ENCODE measurements around the gene NDUFB5.
"Not testable (repeated sequence)": the region's sequence is repeated elsewhere in the genome, so short reads cannot be mapped to it uniquely, and the experiment has no call there.

Gene NDUFB5

DNA sequence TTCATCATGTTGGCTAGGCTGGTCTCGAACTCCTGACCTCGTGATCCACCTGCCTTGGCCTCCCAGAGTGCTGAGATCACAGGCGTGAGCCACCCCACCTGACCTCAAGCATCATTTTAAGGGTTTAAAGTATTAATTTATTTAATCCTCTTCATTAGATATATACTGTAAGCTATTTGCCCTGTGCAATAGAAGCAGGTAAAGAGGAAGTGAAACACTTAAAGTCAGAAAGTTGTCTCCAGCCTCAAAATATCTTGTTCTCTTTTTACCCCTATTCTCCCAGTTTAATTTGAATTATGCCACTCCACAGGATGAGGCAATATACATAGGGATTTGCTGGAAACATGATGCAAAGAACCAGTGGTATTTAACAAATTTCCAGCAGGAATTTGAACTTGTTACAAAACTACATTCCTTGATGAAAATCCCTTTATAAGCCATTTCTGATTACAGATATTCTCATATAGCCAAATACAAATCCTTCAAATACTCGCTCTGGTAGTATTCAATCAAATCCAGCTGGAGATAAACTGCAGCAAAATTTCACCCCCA is 2.0 kb downstream of the NDUFB5 start:
- H3K9me3 ChIP-seq (ENCODE audit: low read length) = no peaks in the 10 kb centered on the region
- peaks cover 29% of the 10 kb centered on the region for H3K36me3 ChIP-seq (ENCODE audit: insufficient read depth, low read length)
- no peak overlapping the region for H2AFZ ChIP-seq (ENCODE audit: low read depth, low read length)
- H3K27me3 ChIP-seq (ENCODE audit: insufficient read depth, low read length) = no peaks in the 10 kb centered on the region
- peaks cover 9% of the 10 kb centered on the region for H3K4me1 ChIP-seq (ENCODE audit: insufficient read depth, low read length)
- H3K4me3 ChIP-seq (ENCODE audit: low read length) = no peak overlapping the region

DNA sequence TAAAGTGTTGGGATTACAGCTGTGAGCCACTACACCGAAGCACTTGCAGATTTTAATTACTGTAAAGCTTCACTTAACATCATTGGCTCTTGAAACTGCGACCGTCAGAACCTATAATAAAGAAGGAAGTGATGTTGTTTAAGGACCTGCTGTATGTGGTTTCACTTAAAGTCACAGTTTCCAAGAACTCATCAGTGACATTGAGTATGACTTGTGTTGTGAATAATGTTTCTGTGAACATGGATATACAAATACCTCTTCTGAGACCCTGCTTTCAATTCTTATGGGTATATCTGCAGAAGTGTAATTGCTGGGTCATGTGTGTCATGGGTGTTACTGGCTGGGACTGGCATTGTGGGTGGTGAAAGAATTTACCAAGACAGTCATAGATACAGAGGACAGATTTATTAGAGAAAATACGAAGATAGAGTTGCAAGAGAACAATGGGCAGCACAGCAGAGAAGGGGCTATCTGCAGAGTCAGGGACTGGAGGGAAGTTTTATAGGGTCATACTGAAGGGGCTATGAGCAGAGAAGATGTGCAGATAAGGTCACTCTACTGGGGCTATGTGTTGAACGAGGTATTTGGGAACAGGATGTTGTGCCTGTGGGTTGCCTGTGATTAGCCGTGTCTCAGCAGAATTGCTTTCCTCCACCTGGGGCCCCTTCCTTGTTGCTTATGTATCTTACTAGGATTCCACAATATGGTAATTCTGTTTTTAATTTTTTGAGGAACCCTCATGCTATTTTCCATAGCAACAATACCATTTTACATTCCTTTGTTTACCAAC is 4.5 kb downstream of the NDUFB5 start:
- no peak overlapping the region for H2AFZ ChIP-seq (ENCODE audit: low read depth, low read length)
- H3K4me3 ChIP-seq (ENCODE audit: low read length) = no peak overlapping the region
- peaks cover 3% of the 10 kb centered on the region for H3K4me1 ChIP-seq (ENCODE audit: insufficient read depth, low read length)
- H3K27me3 ChIP-seq (ENCODE audit: insufficient read depth, low read length) = no peaks in the 10 kb centered on the region
- peaks cover 25% of the 10 kb centered on the region for H3K36me3 ChIP-seq (ENCODE audit: insufficient read depth, low read length)
- H3K9me3 ChIP-seq (ENCODE audit: low read length) = no peaks in the 10 kb centered on the region

DNA sequence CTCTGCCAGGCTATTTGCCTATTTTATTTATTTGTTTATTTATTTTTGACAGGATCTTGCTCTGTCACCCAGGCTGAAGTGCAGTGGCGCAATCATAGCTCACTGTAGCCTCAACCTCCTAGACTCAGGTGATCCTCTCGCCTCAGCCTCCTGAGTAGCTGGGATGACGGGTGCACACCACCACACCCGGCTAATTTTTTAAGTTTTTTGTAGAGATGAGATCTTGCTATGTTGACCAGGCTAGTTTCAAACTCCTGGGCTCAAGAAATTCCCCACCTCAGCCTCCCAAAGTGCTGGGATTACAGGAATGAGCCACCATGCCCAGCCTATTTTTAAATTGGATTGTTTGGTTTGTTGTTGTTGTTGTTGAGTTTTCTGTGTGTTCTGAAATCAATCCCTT is 5.5 kb downstream of the NDUFB5 start:
- H3K4me3 ChIP-seq (ENCODE audit: low read length) = no peak overlapping the region
- no peaks in the 10 kb centered on the region for H3K9me3 ChIP-seq (ENCODE audit: low read length)
- H3K36me3 ChIP-seq (ENCODE audit: insufficient read depth, low read length) = peaks cover 25% of the 10 kb centered on the region
- H3K27me3 ChIP-seq (ENCODE audit: insufficient read depth, low read length) = no peaks in the 10 kb centered on the region
- H2AFZ ChIP-seq (ENCODE audit: low read depth, low read length) = no peak overlapping the region
- peaks cover 3% of the 10 kb centered on the region for H3K4me1 ChIP-seq (ENCODE audit: insufficient read depth, low read length)

DNA sequence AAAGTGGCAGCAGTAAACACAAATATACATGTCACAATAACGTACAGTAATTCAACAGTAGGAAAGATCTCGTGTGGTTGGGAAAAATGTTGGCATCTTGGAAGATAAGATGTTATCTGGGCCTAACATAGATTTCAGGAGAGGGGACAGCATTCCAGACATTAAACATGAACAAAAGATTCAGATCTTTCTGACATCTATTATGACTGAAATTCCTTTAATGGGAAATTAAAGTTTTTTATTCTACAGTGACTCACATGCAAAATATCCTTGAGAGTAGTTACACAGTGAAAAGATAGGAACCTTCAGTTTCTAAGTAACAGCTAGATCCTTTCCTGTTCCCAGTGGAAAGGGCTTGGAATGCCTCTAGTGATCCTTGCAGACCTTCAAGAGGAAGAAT is 9.2 kb downstream of the NDUFB5 start:
- no peaks in the 10 kb centered on the region for H3K4me1 ChIP-seq (ENCODE audit: insufficient read depth, low read length)
- no peaks in the 10 kb centered on the region for H3K9me3 ChIP-seq (ENCODE audit: low read length)
- no peak overlapping the region for H3K4me3 ChIP-seq (ENCODE audit: low read length)
- peaks cover 40% of the 10 kb centered on the region for H3K36me3 ChIP-seq (ENCODE audit: insufficient read depth, low read length)
- H2AFZ ChIP-seq (ENCODE audit: low read depth, low read length) = no peak overlapping the region
- H3K27me3 ChIP-seq (ENCODE audit: insufficient read depth, low read length) = no peaks in the 10 kb centered on the region

DNA sequence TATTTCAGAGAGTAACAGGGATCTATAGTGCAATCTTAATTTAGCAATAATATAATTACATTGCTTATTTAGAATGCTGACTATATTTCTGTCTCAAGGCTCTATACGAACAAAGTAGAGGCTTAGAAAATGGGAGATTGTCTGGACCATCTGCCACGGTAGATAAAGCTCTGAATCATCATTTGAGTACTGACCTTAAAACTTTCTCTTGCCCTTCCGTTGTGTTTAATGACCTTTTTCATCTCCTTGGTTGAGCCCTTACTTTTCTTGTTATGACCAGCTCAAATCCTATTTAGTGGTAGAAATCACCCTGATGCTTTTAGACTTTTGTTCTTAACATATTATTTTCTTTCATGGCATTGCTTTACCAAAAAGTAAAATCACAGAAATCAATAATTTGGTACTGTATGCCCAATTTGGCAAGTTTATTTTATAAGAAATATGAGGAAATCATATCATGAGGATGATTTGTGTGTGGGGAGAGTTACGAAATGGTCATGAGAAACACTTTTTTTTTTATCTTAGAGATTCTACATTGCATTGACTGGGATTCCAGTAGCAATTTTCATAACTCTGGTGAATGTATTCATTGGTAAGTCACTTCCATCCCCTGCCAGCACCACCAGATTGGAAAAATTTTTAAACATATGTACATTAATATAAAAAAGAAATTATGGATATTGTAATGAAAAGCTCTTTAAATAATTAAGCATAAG is 11.0 kb downstream of the NDUFB5 start:
- Histone ChIP-seq H2AFZ (ENCODE audit: low read depth, low read length) (no peak overlapping the region), H3K4me1 (ENCODE audit: insufficient read depth, low read length) (no peaks in the 10 kb centered on the region), H3K9me3 (ENCODE audit: low read length) (no peaks in the 10 kb centered on the region), H3K36me3 (ENCODE audit: insufficient read depth, low read length) (peaks cover 33% of the 10 kb centered on the region), H3K27me3 (ENCODE audit: insufficient read depth, low read length) (no peaks in the 10 kb centered on the region), H3K4me3 (ENCODE audit: low read length) (no peak overlapping the region)

DNA sequence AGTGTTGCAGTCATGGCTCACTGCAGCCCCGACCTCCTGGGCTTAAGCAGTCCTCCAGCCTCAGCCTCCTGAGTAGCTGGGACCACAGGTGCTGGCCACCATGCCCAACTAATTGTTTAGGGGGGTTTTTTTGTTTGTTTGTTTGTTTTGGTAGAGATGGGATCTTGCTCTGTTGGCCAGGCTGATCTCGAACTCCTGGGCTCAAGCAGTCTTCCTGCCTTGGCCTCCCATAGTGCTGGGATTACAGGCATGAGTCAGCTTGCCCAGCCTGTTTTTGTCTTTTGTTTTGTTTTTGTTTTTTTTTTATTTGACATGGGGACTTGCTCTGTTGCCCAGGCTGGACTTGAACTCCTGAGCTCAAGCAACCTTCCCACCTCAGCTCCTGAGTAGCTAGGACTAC is 17.4 kb downstream of the NDUFB5 start:
- no peak overlapping the region for H2AFZ ChIP-seq (ENCODE audit: low read depth, low read length)
- H3K4me1 ChIP-seq (ENCODE audit: insufficient read depth, low read length) = no peaks in the 10 kb centered on the region
- H3K36me3 ChIP-seq (ENCODE audit: insufficient read depth, low read length) = peaks cover 65% of the 10 kb centered on the region
- H3K4me3 ChIP-seq (ENCODE audit: low read length) = no peak overlapping the region
- H3K27me3 ChIP-seq (ENCODE audit: insufficient read depth, low read length) = no peaks in the 10 kb centered on the region
- no peaks in the 10 kb centered on the region for H3K9me3 ChIP-seq (ENCODE audit: low read length)

DNA sequence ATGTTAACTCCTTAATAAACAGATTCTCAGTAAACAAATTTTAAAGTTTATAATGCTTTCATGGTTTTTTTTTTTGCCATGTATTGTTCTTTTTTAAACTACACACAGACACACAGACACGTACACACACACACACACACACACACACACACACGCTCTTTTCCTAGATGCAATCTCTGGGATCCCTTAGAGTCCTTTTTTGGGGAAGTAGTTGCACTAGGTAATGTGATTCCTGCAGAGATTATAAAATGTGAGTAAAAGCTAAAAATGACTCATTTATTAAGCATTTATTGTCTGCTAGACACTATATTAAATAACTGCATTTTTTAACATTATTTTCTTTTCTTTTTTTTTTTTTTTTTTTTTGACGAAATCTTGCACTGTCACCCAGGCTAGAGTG is 19.9 kb downstream of the NDUFB5 start:
- H3K4me1 ChIP-seq (ENCODE audit: insufficient read depth, low read length) = no peaks in the 10 kb centered on the region
- H3K36me3 ChIP-seq (ENCODE audit: insufficient read depth, low read length) = peaks cover 48% of the 10 kb centered on the region
- H2AFZ ChIP-seq (ENCODE audit: low read depth, low read length) = no peak overlapping the region

DNA sequence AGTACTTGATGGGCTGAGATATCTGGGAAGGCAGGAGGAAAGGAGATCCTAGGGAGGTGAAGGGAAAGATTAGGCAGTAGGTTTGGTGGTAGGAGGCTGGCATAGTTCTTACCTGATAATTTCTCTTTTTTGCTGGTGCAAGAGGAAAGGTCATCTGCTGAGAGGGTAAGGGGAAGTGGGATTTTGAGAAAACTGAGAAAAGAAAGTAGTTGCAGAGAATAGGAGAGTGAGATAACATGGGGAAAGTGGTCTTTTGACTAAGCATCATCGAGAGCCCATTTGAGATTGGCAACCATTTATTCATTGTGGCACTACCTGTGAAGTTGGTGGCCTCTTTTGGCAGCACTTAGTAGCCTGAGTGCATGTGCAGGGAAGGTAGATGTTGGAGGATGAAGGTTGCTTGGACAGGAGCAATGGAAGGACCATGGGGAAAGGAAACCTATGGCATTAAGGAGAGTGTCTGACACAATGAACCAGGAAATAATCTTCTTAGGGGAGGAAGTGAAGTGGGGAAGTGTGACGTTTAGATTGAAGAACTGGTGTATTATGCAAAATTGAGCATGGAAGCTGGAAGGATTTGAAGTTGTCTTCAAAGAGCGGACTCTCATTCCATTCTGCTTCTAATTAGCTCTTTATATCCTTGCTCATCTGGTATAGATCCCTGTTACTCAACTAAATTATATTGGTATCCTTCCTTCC is 26.3 kb downstream of the NDUFB5 start:
- Histone ChIP-seq H2AFZ (ENCODE audit: low read depth, low read length) (no peak overlapping the region), H3K4me1 (ENCODE audit: insufficient read depth, low read length) (no peaks in the 10 kb centered on the region), H3K9me3 (ENCODE audit: low read length) (no peaks in the 10 kb centered on the region), H3K36me3 (ENCODE audit: insufficient read depth, low read length) (peaks cover 1% of the 10 kb centered on the region), H3K27me3 (ENCODE audit: insufficient read depth, low read length) (no peaks in the 10 kb centered on the region), H3K4me3 (ENCODE audit: low read length) (no peak overlapping the region)

More for the DNA sequence above, 19.9 kb downstream of the NDUFB5 start:
- Histone ChIP-seq H3K9me3 (ENCODE audit: low read length) (no peaks in the 10 kb centered on the region), H3K4me3 (ENCODE audit: low read length) (no peak overlapping the region), H3K27me3 (ENCODE audit: insufficient read depth, low read length) (no peaks in the 10 kb centered on the region)

DNA sequence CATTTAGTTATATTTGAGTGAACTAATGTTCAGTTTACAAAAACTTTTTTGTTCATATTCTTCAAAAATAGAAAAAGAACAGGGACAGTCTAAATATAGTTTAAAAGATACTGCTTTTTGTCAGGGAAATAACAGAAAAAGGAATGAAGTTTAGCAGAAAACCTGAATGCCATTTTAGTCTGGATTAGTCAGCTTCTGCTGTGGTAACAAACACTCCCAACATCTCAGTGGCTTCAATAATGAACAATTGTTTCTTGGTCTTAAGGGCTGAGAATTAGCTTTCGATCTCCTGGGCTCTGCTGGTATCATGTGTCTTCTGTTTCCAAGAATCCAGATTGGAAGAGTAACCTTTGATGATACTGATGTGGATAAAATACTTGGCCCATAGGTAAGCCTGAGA is 35.9 kb downstream of the NDUFB5 start:
- Histone ChIP-seq H3K4me3 (ENCODE audit: low read length) (no peak overlapping the region), H2AFZ (ENCODE audit: low read depth, low read length) (no peak overlapping the region), H3K36me3 (ENCODE audit: insufficient read depth, low read length) (no peaks in the 10 kb centered on the region), H3K9me3 (ENCODE audit: low read length) (no peaks in the 10 kb centered on the region), H3K4me1 (ENCODE audit: insufficient read depth, low read length) (no peaks in the 10 kb centered on the region), H3K27me3 (ENCODE audit: insufficient read depth, low read length) (no peaks in the 10 kb centered on the region)

DNA sequence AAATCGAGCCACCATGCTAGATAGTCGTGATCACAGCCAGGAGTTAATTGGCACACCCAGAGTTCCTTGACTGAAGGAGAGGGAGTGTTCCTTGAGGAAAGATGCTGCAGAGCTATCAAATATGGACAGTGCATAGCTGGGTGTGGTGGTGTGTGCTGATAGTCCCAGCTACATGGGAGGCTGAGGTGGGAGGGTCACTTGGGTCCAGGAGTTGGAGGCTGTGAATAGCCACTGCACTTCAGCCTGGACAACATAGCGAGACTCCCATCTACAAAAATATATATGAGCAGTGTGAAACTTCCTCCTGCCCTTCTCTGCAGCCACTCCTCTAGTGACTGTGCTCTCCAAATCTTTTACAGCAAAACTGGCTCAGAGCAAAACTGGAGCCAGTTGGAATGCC is 38.3 kb downstream of the NDUFB5 start:
- Histone ChIP-seq H3K4me1 (ENCODE audit: insufficient read depth, low read length) (no peaks in the 10 kb centered on the region), H2AFZ (ENCODE audit: low read depth, low read length) (no peak overlapping the region), H3K36me3 (ENCODE audit: insufficient read depth, low read length) (no peaks in the 10 kb centered on the region), H3K4me3 (ENCODE audit: low read length) (no peak overlapping the region), H3K9me3 (ENCODE audit: low read length) (no peaks in the 10 kb centered on the region), H3K27me3 (ENCODE audit: insufficient read depth, low read length) (no peaks in the 10 kb centered on the region)

DNA sequence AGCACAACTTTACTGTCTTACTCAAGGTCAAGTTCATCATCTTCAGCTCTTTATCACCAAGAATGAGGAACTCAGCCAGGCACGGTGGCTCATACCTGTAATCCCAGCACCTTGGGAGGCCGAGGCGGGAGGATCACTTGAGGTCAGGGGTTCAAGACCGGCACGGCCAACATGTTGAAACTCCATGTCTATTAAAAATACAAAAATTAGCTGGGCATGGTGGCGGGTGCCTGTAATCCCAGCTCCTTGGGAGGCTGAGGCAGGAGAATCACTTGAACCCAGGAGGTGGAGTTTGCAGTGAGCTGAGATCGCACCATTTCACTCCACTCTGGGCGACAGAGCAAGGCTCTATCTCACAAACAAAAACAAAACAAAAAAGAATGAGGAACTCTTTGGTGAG is 39.2 kb downstream of the NDUFB5 start:
- not testable (repeated sequence) for H2AFZ ChIP-seq (ENCODE audit: low read depth, low read length); H3K27me3 ChIP-seq (ENCODE audit: insufficient read depth, low read length); H3K9me3 ChIP-seq (ENCODE audit: low read length); H3K36me3 ChIP-seq (ENCODE audit: insufficient read depth, low read length); H3K4me1 ChIP-seq (ENCODE audit: insufficient read depth, low read length); H3K4me3 ChIP-seq (ENCODE audit: low read length)

DNA sequence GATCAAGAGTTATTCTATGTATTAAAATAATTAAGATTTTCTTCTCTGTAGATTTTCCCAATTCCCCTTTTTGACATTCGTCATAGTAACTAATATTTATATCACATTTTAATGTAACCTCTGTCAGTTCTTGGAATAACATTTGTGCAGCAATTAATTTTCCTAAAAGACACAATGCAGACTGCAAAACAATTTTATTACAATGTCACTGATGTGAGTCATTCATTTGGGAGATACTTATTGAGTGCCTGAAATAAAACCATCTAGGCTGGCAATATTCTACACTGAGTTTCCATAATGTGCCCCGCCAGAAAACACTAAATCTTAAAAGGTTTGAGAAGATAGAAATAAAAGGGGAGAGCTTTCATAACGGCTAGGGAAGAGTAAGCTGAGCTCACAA is 41.6 kb downstream of the NDUFB5 start:
- H3K4me3 ChIP-seq (ENCODE audit: low read length) = no peak overlapping the region
- H3K36me3 ChIP-seq (ENCODE audit: insufficient read depth, low read length) = no peaks in the 10 kb centered on the region
- no peak overlapping the region for H2AFZ ChIP-seq (ENCODE audit: low read depth, low read length)
- H3K27me3 ChIP-seq (ENCODE audit: insufficient read depth, low read length) = no peaks in the 10 kb centered on the region
- H3K9me3 ChIP-seq (ENCODE audit: low read length) = no peaks in the 10 kb centered on the region
- H3K4me1 ChIP-seq (ENCODE audit: insufficient read depth, low read length) = no peaks in the 10 kb centered on the region

Data from neuron (in vitro differentiated cells).